AG09319 (cell line): ENCODE measurements around the gene ST6GALNAC1.

Experiments
- DNase-seq: peaks from one replicate; pipeline ENCODE4 v3.0.0-alpha.2; 2010; ENCODE audit warnings: low read depth; ENCODE audit errors: extremely low read depth
- TF ChIP-seq, protein P1 (sequence below): IDR thresholded peaks from 2 replicates; pipeline ENCODE4 v1.5.1; 2011; ENCODE audit warnings: low read depth, mild to moderate bottlenecking, inconsistent platforms, low read length, moderate library complexity

ST6GALNAC1 gene, protein sequence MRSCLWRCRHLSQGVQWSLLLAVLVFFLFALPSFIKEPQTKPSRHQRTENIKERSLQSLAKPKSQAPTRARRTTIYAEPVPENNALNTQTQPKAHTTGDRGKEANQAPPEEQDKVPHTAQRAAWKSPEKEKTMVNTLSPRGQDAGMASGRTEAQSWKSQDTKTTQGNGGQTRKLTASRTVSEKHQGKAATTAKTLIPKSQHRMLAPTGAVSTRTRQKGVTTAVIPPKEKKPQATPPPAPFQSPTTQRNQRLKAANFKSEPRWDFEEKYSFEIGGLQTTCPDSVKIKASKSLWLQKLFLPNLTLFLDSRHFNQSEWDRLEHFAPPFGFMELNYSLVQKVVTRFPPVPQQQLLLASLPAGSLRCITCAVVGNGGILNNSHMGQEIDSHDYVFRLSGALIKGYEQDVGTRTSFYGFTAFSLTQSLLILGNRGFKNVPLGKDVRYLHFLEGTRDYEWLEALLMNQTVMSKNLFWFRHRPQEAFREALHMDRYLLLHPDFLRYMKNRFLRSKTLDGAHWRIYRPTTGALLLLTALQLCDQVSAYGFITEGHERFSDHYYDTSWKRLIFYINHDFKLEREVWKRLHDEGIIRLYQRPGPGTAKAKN

DNA sequence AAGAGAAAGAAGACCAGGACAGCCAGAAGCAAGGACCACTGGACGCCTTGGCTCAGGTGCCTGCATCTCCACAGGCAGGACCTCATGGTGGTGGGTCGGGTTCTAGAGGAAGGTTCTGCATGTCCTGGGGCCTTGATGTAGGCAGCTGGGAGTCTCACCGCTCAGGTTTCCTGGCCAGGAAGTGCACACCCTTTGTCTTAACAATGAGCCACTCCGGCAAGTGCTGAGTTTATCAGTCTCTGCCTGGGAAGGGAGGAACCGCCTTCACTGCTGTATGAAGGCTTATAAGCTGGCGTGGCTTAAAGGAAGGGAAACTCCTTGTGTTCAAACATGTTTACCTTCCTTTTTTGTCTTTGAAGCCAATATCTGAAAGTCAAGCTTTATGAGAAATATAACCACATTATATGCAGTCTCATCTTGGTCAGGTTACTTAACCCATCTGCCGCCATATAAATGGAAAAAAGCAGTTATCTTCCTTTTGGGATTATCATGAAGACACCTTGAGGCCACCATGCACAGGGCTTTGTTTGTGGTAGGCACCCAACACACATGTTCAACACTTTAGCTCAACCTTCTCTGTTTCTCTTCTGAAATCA lies at the start of gene ST6GALNAC1:
Gene ST6GALNAC1 (minus strand): TSS at position 205 of the 596 bp plus-strand sequence. CDS start 119 bp downstream, at position 86.
- no peak for DNase-seq
- TF ChIP-seq, protein P1, sequence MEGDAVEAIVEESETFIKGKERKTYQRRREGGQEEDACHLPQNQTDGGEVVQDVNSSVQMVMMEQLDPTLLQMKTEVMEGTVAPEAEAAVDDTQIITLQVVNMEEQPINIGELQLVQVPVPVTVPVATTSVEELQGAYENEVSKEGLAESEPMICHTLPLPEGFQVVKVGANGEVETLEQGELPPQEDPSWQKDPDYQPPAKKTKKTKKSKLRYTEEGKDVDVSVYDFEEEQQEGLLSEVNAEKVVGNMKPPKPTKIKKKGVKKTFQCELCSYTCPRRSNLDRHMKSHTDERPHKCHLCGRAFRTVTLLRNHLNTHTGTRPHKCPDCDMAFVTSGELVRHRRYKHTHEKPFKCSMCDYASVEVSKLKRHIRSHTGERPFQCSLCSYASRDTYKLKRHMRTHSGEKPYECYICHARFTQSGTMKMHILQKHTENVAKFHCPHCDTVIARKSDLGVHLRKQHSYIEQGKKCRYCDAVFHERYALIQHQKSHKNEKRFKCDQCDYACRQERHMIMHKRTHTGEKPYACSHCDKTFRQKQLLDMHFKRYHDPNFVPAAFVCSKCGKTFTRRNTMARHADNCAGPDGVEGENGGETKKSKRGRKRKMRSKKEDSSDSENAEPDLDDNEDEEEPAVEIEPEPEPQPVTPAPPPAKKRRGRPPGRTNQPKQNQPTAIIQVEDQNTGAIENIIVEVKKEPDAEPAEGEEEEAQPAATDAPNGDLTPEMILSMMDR, result no peak

DNA sequence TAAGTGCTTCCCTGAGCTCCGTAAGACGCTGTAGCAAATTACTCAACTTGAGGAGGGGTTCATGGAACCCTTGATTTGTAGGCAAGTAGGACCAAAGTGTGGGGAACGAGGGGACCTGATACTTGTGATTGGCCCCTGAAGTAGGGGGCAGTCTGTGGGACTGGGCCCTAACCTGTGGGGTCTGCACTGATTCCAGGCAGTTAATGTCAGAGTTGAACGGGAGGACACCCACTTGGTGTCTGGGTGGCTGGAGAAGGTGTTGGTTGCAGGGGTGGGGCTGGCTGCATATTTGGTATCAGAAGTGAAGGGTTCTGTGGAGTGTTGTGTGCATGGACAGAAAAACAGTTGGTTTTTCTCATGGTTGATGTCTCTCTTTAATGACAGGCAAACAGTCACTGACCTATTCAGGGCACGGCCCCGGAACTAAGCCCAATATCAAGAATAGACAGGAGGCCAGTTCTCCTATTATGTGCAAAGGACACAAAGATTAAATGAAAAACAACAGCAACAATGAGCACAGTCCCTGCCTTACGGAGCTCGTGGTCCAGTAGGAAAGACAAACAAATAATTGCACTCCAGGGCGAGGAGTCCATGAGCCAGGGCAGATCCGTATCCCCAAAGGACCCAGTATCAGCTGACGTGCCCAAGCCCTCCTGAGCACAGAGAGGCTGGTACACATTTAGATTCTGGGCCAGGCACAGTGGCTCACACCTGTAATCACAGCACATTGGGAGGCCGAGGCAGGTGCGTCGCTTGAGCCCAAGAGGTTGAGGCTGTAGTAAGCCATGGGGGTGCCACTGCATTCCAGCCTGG lies 48.0 kb upstream of the ST6GALNAC1 start:
- DNase-seq, result no peak

DNA sequence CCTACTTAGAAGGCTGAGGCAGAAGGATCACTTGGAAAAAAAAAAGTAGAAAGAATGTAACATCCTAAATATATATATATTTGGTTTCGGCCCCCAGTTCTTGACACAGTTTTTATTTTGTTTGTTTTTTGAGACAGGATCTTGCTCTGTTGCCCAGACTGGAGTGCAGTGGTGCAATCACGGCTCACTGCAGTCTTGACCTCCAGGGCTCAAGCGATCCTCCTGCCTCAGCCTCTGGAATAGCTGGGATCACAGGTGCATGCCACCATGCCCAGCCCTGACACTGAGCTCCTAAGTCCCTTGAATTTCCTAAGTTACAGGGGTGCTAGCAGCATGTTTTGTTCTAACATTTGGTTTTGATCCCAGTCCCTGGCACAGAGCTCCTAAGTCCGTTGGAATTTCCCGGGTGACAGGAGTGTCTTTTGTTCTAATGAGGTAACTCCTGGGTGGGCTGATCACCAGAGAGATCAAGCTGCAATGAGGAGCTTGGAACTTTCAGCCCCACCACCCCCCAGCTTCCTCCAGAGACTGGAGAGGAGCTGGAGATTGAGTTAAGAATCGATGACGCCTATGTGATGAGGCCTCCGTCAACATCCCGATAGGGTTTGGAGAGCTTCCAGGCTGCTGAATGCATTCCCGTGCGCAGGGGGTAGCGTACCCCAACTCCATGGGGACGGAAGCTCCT lies 47.2 kb upstream of the ST6GALNAC1 start:
- DNase-seq, result no peak
- TF ChIP-seq, protein P1, result no peak

More for the DNA sequence above, 48.0 kb upstream of the ST6GALNAC1 start:
- TF ChIP-seq, protein P1, result no peak

DNA sequence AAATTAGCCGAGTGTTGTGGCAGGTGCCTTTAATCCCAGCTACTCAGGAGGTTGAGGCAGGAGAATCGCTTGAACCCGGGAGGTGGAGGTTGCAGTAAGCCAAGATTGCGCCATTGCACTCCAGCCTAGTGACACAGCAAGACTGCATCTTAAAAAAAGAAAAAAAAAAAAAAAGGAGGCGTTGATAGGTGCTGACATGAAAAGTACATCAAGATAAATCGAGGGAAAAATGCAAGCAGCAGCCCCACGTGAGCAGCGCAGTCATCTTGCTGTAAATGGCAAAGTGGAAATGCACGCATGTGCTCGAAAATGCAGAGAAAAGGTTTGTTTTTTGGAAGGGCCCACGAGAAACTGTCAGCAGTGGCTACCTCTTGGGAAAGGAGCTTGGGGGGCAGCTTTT lies 46.3 kb upstream of the ST6GALNAC1 start:
- TF ChIP-seq, protein P1, result no peak
- no peak for DNase-seq

DNA sequence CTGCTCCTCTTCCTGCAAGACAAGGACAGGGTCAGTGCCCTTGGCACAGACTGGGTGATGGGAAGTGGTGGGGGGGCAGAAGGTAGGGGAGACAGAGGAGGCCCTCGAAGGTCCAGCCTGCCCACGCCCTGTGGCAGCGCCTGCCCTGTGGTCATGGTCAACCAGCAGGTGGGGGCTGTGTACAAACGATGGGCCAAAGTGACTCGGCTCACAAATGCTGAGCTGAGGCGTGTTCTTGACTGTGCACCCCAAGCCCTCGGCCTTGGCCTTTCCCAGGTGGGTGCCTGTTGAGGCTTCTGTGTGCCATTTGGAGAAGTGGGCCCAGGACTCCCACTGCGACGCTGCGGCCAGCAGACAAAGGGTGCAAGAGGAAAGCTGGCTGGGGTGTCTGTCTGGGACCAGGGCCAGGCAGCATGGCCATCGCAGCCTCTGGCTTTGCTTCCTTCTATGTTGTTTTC lies 44.6 kb upstream of the ST6GALNAC1 start:
- no peak for DNase-seq
- TF ChIP-seq, protein P1, result no peak

DNA sequence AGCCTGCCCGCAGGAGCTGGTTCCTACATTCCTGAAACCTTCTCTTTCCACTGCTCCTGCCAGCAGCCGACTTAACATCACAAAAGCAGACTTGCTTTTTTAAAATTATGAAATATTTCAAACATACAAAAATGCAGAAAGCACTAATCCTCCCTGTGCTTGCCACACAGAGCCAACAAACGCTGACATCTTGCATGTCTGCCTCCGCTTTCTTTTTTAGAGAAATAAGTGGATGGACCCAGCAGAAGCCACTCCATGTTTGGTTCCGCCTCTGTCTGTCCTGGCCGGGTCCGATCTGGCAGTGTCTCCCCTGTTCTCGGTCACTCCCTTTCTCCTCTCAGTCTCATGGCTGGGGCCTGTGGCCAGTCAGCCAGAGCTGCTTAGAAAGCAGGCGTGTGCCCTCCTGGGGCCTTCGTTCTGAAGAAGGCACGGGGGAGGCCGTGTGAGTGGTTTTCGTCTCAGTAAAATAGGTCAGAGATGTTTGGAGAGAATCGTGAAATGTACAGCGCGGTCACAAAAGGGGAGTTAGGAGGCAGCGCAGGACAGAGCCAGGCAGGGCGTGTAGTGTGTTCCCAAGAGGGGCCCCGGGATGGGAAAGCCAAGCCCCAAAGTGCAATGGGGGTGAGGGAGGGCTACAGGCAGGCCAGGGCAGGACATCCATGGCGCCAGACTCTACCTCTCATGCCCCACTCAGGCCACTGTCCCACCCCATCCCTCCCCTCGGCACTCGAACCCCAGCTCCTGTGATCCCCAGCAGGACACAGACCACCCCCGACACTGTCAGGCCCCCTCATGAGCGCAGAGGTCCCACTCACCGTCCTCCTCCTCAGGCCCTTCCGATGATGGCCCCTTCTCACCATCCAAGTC lies 44.0 kb upstream of the ST6GALNAC1 start:
- no peak for DNase-seq
- TF ChIP-seq, protein P1, result no peak
